ENCODE results near the gene MRFAP1. TPM values are rescaled to one million over a fixed set of nuclear protein-coding genes. Genes with fewer than 3 reads are reported as not detected.

Gene MRFAP1
- total and polyA plus RNA-seq, 2 of the 4 experiments (the other 2 are of a cell fraction): 65.4 to 268 TPM

GRCh38 chr4:6688879-6689505, 48.5 kb downstream of the MRFAP1 start (continued):
- peak; percentile 79 for TF ChIP-seq MXI1 (IDR thresholded peaks at IDR 0.05; ENCODE audit: borderline replicate concordance, low read depth, low read length)
- TF ChIP-seq NFE2L2 (IDR thresholded peaks at IDR 0.05; ENCODE audit: low read depth, low read length): no peak

- no TSS peak for BruUV-seq (replicated peaks)
- H2BK15ac ChIP-seq (ENCODE audit: low read depth, low read length): peak overlapping the region; percentile 39; the same call in 2 of the 3 replicates
- peak overlapping the region; percentile 41 to 97; a peak in 3 of 4 replicates for H4K8ac ChIP-seq (ENCODE audit: low read depth in 2 of 2, low read length in 2 of 2)
- peak overlapping the region; percentile 81 for H2BK120ac ChIP-seq (ENCODE audit: low read depth, low read length)
- H4K20me1 ChIP-seq (ENCODE audit: insufficient read depth, low read length): no peaks in the 10 kb centered on the region
- no peak overlapping the region for H3K56ac ChIP-seq (ENCODE audit: extremely low read depth, insufficient read depth, low read length)
- peak overlapping the region; percentile 44; the same call in 1 of the 2 replicates for H3K9ac ChIP-seq (ENCODE audit: low read depth, low read length)
- dilution Hi-C loops (cut with HindIII; ENCODE audit: low sequenced_read_pairs, unreplicated experiment): no loop called here
- in situ Hi-C loops (cut with MboI; ENCODE audit: low sequenced_read_pairs): no loop called here
- no peak overlapping the region for H3K23ac ChIP-seq (ENCODE audit: low read depth, low read length)
- intact Hi-C loops (cut with micrococcal nuclease): no loop called here
- peaks cover 0 to 10% of the 10 kb centered on the region in 2 experiments; a peak in 1 of 4 replicates for H3K79me1 ChIP-seq (ENCODE audit: low read depth in 1 of 2, low read length in 2 of 2)
- H3K27ac ChIP-seq (ENCODE audit: insufficient read depth, low read length): peak overlapping the region; percentile 85
- no peak overlapping the region for H3K4me2 ChIP-seq (ENCODE audit: low read depth, low read length)
- no peak overlapping the region for H3K4me3 ChIP-seq (ENCODE audit: insufficient read depth, low read depth, low read length)
- H3K36me3 ChIP-seq (ENCODE audit: control insufficient read depth, insufficient read depth, low read length): no peaks in the 10 kb centered on the region
- no peaks in the 10 kb centered on the region for H3K9me3 ChIP-seq (ENCODE audit: control insufficient read depth, insufficient read depth, low read length)
- POLR2A ChIA-PET (ENCODE audit: unreplicated experiment): no interaction called here
- peak overlapping the region; percentile 89 for H4K91ac ChIP-seq (ENCODE audit: insufficient read depth, low read depth, low read length)
- H3K4me1 ChIP-seq (ENCODE audit: control insufficient read depth, insufficient read depth, low read length): peaks cover 23% of the 10 kb centered on the region
- H3K14ac ChIP-seq (replicated peaks; ENCODE audit: low read depth, low read length): no peak overlapping the region
- TF ChIP-seq ELK1 (IDR thresholded peaks at IDR 0.05; ENCODE audit: borderline replicate concordance, low read depth, low read length) (no peak), MAFK (IDR thresholded peaks at IDR 0.05; ENCODE audit: low read depth, low read length) (no peak), FOS (IDR thresholded peaks at IDR 0.05; ENCODE audit: low read depth, low read length) (no peak), RAD21 (IDR thresholded peaks at IDR 0.05; ENCODE audit: low read length) (no peak), CTCF (conservative IDR thresholded peaks at IDR 0.05; ENCODE audit: low read depth, low read length) (no peak), BHLHE40 (IDR thresholded peaks at IDR 0.05; ENCODE audit: low read depth, low read length) (no peak), SMC3 (IDR thresholded peaks at IDR 0.05; ENCODE audit: low read depth, low read length) (no peak), RFX5 (IDR thresholded peaks at IDR 0.05; ENCODE audit: low read depth, low read length) (no peak), USF2 (IDR thresholded peaks at IDR 0.05; ENCODE audit: low read depth, low read length) (no peak)
- peak overlapping the region; percentile 78 for H3K18ac ChIP-seq (ENCODE audit: low read depth, low read length)
- peak overlapping the region; percentile 95 for H4K5ac ChIP-seq (ENCODE audit: low read depth, low read length)
- H2BK20ac ChIP-seq (ENCODE audit: low read depth, low read length): peak overlapping the region; percentile 63; the same call in 1 of the 2 replicates
- peak overlapping the region; percentile 78 for H2BK5ac ChIP-seq (ENCODE audit: low read depth, low read length, poor library complexity, severe bottlenecking)
- H2AK9ac ChIP-seq (replicated peaks; ENCODE audit: low read depth, low read length, poor library complexity): peak overlapping the region; percentile 80
- peak overlapping the region; percentile 81 for H2AK5ac ChIP-seq (ENCODE audit: low read depth, low read length)
- H3K4ac ChIP-seq (ENCODE audit: low read depth, low read length): peak overlapping the region; percentile 86
- peaks cover 16% of the 10 kb centered on the region; the same call in 1 of the 2 replicates for H3K9me1 ChIP-seq (ENCODE audit: insufficient read depth, low read length)
- H2AFZ ChIP-seq (replicated peaks; ENCODE audit: low read length, poor library complexity): peak overlapping the region; percentile 91
- ATAC-seq (ENCODE audit: low read depth): no peak; the same call in 1 of the 2 replicates
- H3K27me3 ChIP-seq (ENCODE audit: control insufficient read depth, insufficient read depth, low read length): no peaks in the 10 kb centered on the region
- CTCF ChIA-PET: interaction anchor here (1.2 kb wide), 1 partner anchor 20 kb away, joined by 3 read pairs; the partner anchor contains the start of gene MRFAP1L1
- DNase-seq: no peak
- whole genome bisulfite sequencing, 2 experiments (ENCODE audit: extremely low coverage in 2 of 2, insufficient read length in 1 of 2): 80% methylated on average over 1 of the region's 15 CpGs; no CpG with 5 or more reads in 1 of the 2 experiments
Observed at GRCh38 chr4:6689506-6689960, 49.0 kb downstream of the MRFAP1 start.
